HUES6 (cell line): ENCODE data around the gene NPDC1.

Experiments
- H3K27ac ChIP-seq: 2 replicates; pipeline ENCODE4 v1.7.0; 2013; ENCODE audit warnings: low read depth, mild to moderate bottlenecking, low read length, inconsistent platforms
- H3K27me3 ChIP-seq: 2 replicates; pipeline ENCODE4 v1.6.1; 2013; ENCODE audit warnings: low read length; ENCODE audit not compliant: control insufficient read depth, insufficient read depth
- H3K36me3 ChIP-seq: 2 replicates; pipeline ENCODE4 v1.6.1; 2013; ENCODE audit warnings: low read length; ENCODE audit not compliant: control insufficient read depth, insufficient read depth
- H3K4me1 ChIP-seq: 2 replicates; pipeline ENCODE4 v1.6.1; 2013; ENCODE audit warnings: low read length; ENCODE audit not compliant: control insufficient read depth, insufficient read depth
- H3K4me3 ChIP-seq: 2 replicates; pipeline ENCODE4 v1.5.1; 2013; ENCODE audit warnings: low read depth, low read length
- H3K9ac ChIP-seq: one replicate; pipeline ENCODE4 v1.6.1; 2013; ENCODE audit warnings: mild to moderate bottlenecking, low read length
- H3K9me3 ChIP-seq: 2 replicates; pipeline ENCODE4 v1.6.1; 2013; ENCODE audit warnings: low read depth, low read length; ENCODE audit not compliant: control insufficient read depth, insufficient read depth

Gene NPDC1

DNA sequence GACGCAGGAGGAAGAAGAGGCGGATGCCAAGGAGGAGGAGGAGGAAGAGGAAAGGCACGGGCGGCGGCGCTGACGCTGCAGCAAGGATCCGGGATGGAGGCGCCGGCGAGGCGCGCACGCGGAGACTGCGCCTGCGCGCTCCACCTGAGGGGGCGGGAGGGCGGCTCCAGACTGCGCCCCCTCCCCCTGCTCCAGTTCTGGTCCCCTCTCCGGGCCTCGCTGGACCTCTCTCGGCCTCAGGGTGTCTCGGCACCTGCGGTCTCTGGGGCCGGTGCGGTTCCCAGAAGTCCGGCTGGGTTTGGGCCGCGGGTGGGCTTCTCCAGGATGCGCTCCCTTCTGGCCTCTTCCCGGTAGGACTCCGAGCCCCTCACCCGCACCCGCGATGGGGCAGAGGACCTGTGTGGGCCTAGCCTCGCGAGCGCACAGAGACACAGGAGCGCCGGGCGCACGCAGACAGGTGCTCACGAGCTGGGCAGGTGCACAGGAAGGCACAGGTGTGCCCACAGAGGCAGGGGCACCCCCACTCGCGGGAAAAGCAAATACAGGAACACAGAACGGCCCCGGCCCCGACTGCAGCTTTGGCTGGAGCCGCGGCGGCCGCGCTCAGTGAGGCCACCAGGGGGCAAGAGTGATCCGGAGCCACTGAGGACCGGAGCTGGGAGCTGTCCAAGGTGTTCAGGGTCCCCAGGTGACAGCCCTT, at the start of gene NPDC1:
NPDC1 (minus strand) TSS at position 90 of the 700 bp plus-strand sequence. CDS start 188 bp downstream, outside the sequence.
- H3K27ac ChIP-seq, result no peak within 1 kb of the TSS
- H3K9ac ChIP-seq, result no peak within 1 kb of the TSS
- H3K36me3 ChIP-seq, result no peaks in the 10 kb centered on the region
- H3K4me1 ChIP-seq, result peaks cover 6% of the 10 kb centered on the region; the same call in 1 of the 2 replicates
- peaks cover 79% of the 10 kb centered on the region for H3K27me3 ChIP-seq
- H3K9me3 ChIP-seq, result no peaks in the 10 kb centered on the region
- peak within 1 kb of the TSS; percentile 78 for H3K4me3 ChIP-seq

DNA sequence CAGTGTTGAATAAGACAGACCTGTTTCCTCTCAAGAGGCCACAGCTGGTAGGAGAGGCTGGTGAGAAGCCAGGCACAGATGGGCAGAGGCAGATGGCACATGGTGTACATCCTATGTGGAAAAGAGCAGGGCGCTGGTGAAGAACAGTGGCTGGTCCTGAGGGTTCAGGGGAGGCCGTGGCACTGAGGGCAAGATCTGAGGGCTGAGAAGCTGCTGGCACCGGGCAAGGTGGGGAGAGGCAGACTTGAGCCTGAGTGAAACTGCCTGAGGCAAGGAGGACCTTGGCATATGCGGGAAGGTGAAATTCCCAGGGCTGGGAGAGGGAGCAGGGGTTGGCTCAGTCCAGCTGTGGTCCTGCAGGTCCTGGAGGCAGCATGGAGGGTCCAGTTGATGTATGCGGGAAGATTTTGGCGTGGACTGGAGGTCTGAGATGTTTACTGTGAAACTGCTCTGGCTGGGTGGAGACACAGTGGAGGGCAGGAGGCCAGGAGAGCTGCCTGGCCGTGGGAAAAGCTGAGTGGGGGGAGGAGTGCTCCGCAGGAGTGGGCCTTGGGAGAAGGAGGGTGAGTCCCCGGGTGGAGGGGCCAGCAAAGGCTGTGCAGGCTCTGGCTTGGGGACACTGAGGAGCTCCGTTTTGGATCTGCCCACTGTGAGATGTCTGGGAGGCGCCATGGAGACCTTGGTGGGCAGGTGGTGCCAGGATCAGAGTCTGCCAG, 43.4 kb upstream of the NPDC1 start:
- Histone ChIP-seq H3K4me1 (peaks cover 5% of the 10 kb centered on the region; the same call in 1 of the 2 replicates), H3K27me3 (peaks cover 3% of the 10 kb centered on the region; the same call in 1 of the 2 replicates), H3K9ac (no peak overlapping the region), H3K4me3 (no peak overlapping the region), H3K27ac (no peak overlapping the region), H3K36me3 (peaks cover 13% of the 10 kb centered on the region), H3K9me3 (no peaks in the 10 kb centered on the region)

DNA sequence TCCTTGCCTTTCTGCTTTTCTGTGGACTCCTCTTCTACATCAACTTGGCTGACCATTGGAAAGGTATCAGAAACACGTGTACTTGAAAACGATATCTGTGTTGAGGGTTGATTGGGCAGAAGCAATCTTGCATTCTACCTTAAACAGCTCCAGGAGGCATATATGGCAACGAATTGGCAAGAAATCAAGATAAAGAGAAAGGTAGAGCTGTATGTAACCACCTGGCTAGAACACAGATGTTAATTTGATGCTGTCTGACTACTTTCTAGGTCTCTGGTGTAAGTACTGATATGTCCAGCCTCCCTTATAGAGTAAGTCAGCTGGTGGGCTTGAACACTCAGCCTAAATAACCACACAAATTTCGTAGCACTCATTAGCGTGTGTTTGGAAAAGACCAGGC, 42.1 kb upstream of the NPDC1 start:
- H3K27ac ChIP-seq, result no peak overlapping the region
- peaks cover 13% of the 10 kb centered on the region for H3K36me3 ChIP-seq
- H3K4me3 ChIP-seq, result peak overlapping the region; percentile 74; the same call in 1 of the 2 replicates
- H3K9ac ChIP-seq, result no peak overlapping the region
- H3K27me3 ChIP-seq, result peaks cover 3% of the 10 kb centered on the region; the same call in 1 of the 2 replicates
- no peaks in the 10 kb centered on the region for H3K9me3 ChIP-seq
- H3K4me1 ChIP-seq, result peaks cover 14% of the 10 kb centered on the region; the same call in 1 of the 2 replicates

GRCh38 chr9:137087409-137087925, 41.5 kb upstream of the NPDC1 start:
- Histone ChIP-seq H3K36me3 (peaks cover 13% of the 10 kb centered on the region), H3K9me3 (no peaks in the 10 kb centered on the region), H3K4me1 (peaks cover 15% of the 10 kb centered on the region; the same call in 1 of the 2 replicates), H3K27me3 (peaks cover 3% of the 10 kb centered on the region; the same call in 1 of the 2 replicates), H3K4me3 (peak overlapping the region; percentile 74), H3K27ac (peak overlapping the region; percentile 24; the same call in 1 of the 2 replicates), H3K9ac (peak overlapping the region; percentile 61)

DNA sequence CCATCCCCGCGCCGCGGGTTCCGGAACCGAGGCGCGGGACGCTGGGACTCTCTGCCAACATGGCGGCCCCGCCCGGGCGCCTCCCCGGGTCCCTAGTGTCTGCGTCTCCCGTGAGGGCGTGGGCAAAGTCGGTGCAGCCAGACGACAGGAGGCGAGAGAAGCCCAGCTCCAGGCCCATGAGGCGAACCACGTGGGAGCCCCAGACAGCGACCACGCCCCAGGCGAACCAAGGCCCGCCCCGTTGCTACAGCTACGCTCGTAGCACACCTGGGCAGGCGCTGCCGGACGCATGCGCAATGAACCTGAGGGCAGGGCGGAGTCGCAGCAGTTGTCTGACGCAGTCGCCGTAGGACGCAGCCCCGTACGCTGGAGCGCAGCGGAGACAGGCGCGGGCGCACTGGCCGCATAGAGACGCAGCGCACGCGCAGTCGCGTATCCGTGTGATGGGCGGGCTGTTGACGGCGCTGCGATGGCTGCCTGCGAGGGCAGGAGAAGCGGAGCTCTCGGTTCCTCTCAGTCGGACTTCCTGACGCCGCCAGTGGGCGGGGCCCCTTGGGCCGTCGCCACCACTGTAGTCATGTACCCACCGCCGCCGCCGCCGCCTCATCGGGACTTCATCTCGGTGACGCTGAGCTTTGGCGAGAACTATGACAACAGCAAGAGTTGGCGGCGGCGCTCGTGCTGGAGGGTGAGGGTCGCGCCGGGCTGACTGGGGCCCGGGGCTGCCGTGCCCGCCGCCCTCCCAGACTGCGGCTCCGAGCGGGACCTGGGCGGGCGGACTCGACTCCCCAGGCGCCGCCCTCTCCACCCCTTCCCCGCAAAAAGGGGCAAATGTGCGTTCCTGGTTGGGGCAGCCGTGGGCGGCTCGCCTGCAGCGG, 40.8 kb upstream of the NPDC1 start, which contains the start of gene MAN1B1:
MAN1B1 (plus strand) TSS at position 455 of the 878 bp plus-strand sequence; CDS start at position 470, 15 bp downstream.
- Histone ChIP-seq H3K9me3 (no peaks in the 10 kb centered on the region), H3K9ac (peak within 1 kb of the TSS; percentile 75), H3K27me3 (peaks cover 3% of the 10 kb centered on the region; the same call in 1 of the 2 replicates), H3K36me3 (peaks cover 20% of the 10 kb centered on the region), H3K27ac (peak within 1 kb of the TSS; percentile 46; the same call in 1 of the 2 replicates), H3K4me3 (peak within 1 kb of the TSS; percentile 74), H3K4me1 (peaks cover 15% of the 10 kb centered on the region; the same call in 1 of the 2 replicates)

DNA sequence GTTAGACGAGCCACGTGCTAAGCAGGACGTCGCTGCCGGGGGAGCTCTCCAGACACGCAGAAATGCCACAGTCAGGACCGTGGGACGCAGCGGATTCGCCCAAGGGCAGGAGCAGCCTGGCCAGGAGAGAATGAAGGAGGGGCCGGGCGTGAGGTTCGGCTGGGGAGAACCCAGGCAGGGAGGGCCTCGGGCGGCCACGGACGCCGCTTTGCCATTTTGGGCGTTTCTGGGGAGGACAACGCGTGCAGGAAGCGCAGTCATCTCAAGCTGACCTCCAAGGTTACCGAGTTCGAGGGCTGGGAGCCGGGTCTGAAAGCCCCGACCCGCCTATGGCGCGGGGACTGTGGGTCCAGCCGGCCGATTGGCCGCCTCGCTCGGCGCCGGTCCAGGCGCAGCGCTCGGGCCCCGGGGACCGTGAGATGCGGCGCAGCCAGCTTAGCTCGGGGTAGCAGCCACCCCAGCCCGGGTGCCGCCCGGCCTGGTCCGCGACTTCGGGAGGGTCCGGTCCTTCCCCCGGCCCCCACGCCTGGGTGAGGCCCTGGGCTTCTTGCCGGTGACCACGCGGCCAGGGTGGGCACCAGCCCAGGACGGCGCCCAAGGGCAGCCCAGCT, 40.0 kb upstream of the NPDC1 start:
- Histone ChIP-seq H3K9ac (peak overlapping the region; percentile 75), H3K36me3 (peaks cover 20% of the 10 kb centered on the region), H3K27ac (peak overlapping the region; percentile 46; the same call in 1 of the 2 replicates), H3K27me3 (peaks cover 3% of the 10 kb centered on the region; the same call in 1 of the 2 replicates), H3K9me3 (no peaks in the 10 kb centered on the region), H3K4me3 (peak overlapping the region; percentile 74), H3K4me1 (peaks cover 15% of the 10 kb centered on the region; the same call in 1 of the 2 replicates)

DNA sequence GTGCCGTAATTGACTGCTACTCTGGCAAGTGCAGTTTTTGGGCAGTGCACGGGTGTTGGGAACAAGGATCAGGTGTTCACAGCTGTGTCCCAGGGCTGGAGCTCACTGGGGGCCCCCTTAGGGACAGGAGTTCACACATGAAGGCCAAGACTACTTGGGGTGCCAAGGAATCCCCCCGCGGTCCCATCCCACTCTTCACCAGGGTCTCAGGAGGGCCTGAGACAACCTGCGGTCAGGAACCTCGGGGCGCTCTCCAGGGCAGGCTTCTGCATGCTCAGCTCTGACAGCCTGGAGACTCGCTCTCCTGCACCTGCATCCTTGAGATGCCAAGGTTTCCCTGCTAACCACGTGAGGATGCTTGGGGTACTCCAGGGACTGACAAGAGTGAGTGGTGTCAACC, 38.5 kb upstream of the NPDC1 start:
- Histone ChIP-seq H3K27me3 (peaks cover 14% of the 10 kb centered on the region), H3K4me1 (peaks cover 15% of the 10 kb centered on the region; the same call in 1 of the 2 replicates), H3K36me3 (peaks cover 23% of the 10 kb centered on the region), H3K27ac (no peak overlapping the region), H3K4me3 (no peak overlapping the region), H3K9ac (no peak overlapping the region), H3K9me3 (no peaks in the 10 kb centered on the region)

DNA sequence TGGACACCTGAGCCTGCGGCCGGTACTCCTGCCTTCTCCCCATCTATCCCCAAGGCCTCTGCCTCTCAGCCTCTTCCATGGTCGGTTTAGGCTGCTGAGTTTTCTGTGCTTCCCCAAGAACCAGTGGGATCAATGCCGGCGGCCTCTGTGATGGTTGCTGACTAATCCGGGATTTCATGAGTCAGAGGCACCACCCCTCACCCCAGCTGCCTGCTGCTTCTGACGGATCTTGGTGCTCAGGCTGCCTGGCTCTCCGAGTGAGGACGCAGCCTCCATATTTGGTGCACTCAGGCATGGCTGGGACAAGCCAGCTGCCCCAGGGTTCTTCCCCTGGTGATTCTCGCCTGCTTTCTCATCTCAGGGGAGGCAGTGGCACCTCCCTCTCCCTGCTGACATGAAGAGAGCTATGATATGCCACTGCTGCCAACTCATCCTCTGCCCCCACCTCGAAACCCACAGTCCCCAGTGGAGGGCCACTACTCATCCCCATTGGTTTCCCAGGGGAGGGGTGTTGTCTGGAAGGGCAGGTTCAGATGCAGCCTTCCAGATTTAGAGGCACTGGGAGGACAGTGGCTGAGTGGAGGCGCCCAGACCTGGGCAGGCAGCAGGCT, 37.5 kb upstream of the NPDC1 start:
- no peak overlapping the region; the same call in 1 of the 2 replicates for H3K27ac ChIP-seq

GRCh38 chr9:137082925-137083290, 36.9 kb upstream of the NPDC1 start:
- peaks cover 22% of the 10 kb centered on the region for H3K36me3 ChIP-seq
- peaks cover 22% of the 10 kb centered on the region for H3K4me1 ChIP-seq
- no peak overlapping the region for H3K27ac ChIP-seq
- no peak overlapping the region for H3K4me3 ChIP-seq
- H3K27me3 ChIP-seq, result peaks cover 30% of the 10 kb centered on the region
- H3K9me3 ChIP-seq, result no peaks in the 10 kb centered on the region
- no peak overlapping the region for H3K9ac ChIP-seq

More for the DNA sequence above, 37.5 kb upstream of the NPDC1 start:
- Histone ChIP-seq H3K9me3 (no peaks in the 10 kb centered on the region), H3K9ac (peak overlapping the region; percentile 36), H3K27me3 (peaks cover 24% of the 10 kb centered on the region), H3K4me1 (peaks cover 19% of the 10 kb centered on the region), H3K4me3 (no peak overlapping the region), H3K36me3 (peaks cover 22% of the 10 kb centered on the region)
